ENCODE data around the gene BMP10.

The BMP10 gene

DNA sequence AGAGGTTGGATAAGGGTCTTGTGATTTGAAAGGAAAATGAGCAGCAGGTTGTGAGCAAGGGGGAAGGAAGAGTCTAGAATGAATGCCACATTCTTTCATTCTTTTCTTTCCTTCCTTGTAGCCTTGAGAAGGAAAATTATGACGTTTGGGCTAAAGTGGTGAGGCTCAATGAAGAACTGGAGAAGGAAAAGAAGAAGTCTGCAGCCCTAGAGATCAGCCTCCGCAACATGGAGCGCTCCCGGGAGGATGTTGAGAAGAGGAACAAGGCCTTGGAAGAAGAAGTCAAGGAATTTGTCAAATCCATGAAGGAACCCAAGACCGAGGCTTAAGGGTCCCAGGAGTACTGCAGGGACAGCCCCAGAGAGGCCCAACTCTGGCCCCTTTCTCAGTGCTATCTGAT lies 45.3 kb downstream of the BMP10 start:
- Histone ChIP-seq H3K4me3 (replicated peaks; ENCODE audit: insufficient read depth, low read length) (no peak overlapping the region), H3K27me3 (ENCODE audit: insufficient read depth, poor library complexity, severe bottlenecking) (no peaks in the 10 kb centered on the region), H3K27ac (replicated peaks) (no peak overlapping the region)
- TF ChIP-seq, protein P1, sequence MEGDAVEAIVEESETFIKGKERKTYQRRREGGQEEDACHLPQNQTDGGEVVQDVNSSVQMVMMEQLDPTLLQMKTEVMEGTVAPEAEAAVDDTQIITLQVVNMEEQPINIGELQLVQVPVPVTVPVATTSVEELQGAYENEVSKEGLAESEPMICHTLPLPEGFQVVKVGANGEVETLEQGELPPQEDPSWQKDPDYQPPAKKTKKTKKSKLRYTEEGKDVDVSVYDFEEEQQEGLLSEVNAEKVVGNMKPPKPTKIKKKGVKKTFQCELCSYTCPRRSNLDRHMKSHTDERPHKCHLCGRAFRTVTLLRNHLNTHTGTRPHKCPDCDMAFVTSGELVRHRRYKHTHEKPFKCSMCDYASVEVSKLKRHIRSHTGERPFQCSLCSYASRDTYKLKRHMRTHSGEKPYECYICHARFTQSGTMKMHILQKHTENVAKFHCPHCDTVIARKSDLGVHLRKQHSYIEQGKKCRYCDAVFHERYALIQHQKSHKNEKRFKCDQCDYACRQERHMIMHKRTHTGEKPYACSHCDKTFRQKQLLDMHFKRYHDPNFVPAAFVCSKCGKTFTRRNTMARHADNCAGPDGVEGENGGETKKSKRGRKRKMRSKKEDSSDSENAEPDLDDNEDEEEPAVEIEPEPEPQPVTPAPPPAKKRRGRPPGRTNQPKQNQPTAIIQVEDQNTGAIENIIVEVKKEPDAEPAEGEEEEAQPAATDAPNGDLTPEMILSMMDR (IDR thresholded peaks at IDR 0.05; ENCODE audit: insufficient read depth, low read length), result no peak
- TF ChIP-seq POLR2AphosphoS5 (IDR thresholded peaks at IDR 0.05; ENCODE audit: low read depth) (no peak), GABPA (IDR thresholded peaks at IDR 0.05; ENCODE audit: low read depth) (no peak), SPI1 (IDR thresholded peaks at IDR 0.05; ENCODE audit: borderline replicate concordance, low read depth) (no peak)
- TF ChIP-seq, protein P2, sequence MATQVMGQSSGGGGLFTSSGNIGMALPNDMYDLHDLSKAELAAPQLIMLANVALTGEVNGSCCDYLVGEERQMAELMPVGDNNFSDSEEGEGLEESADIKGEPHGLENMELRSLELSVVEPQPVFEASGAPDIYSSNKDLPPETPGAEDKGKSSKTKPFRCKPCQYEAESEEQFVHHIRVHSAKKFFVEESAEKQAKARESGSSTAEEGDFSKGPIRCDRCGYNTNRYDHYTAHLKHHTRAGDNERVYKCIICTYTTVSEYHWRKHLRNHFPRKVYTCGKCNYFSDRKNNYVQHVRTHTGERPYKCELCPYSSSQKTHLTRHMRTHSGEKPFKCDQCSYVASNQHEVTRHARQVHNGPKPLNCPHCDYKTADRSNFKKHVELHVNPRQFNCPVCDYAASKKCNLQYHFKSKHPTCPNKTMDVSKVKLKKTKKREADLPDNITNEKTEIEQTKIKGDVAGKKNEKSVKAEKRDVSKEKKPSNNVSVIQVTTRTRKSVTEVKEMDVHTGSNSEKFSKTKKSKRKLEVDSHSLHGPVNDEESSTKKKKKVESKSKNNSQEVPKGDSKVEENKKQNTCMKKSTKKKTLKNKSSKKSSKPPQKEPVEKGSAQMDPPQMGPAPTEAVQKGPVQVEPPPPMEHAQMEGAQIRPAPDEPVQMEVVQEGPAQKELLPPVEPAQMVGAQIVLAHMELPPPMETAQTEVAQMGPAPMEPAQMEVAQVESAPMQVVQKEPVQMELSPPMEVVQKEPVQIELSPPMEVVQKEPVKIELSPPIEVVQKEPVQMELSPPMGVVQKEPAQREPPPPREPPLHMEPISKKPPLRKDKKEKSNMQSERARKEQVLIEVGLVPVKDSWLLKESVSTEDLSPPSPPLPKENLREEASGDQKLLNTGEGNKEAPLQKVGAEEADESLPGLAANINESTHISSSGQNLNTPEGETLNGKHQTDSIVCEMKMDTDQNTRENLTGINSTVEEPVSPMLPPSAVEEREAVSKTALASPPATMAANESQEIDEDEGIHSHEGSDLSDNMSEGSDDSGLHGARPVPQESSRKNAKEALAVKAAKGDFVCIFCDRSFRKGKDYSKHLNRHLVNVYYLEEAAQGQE (IDR thresholded peaks at IDR 0.05; ENCODE audit: insufficient replicate concordance, low read depth), result no peak
- no peak for DNase-seq (ENCODE audit: low read depth in 1 of 2, low spot score in 1 of 2)

DNA sequence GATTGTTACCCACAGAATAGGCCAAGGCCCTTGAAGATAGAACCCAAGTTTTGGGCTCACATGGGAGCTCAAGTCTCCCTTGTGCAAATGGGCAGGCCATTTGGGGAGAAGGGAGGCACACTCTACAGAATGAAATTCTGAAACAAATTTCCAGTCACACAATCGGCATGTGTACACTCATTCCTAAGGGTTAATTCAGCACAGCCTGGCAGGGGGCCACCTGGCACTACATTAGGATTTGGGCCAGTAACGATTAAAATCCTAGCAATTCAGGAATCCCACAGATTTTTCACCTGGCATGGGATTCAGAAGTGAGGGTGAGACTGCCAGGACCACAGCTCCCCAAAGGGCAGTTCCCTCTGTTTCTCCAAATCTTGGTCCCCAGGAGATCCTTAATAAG lies 46.4 kb downstream of the BMP10 start:
- no peak for DNase-seq (ENCODE audit: low read depth in 1 of 2, low spot score in 1 of 2)
- Histone ChIP-seq H3K4me3 (replicated peaks; ENCODE audit: insufficient read depth, low read length) (no peak overlapping the region), H3K27me3 (ENCODE audit: insufficient read depth, poor library complexity, severe bottlenecking) (no peaks in the 10 kb centered on the region), H3K27ac (replicated peaks) (no peak overlapping the region)
- TF ChIP-seq, protein P1 (IDR thresholded peaks at IDR 0.05; ENCODE audit: insufficient read depth, low read length), result no peak

DNA sequence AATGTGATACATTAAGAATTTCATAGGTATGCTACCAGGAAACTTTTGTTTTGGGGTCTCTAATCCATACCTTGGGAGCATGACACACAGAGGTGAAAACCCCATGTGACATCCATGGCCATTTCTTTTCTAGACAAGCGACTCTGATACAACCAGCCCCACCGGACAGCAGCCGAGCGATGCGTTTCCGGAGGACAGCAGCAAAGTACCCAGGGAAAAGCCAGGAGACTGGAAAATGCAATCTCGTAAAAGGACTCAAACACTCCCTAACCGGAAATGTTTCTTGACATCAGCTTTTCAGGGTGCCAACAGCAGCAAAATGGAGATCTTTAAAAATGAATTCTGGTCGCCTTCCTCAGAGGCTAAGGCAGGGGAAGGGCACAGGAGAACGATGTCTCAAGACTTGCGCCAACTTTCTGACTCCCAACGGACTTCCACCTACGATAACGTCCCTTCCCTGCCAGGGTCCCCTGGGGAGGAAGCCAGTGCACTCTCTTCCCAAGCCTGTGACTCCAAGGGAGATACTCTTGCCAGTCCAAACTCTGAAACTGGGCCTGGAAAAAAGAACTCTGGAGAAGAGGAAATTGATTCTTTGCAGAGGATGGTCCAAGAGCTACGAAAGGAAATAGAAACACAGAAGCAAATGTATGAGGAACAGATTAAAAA lies 48.9 kb downstream of the BMP10 start:
- H3K27ac ChIP-seq (replicated peaks), result no peak overlapping the region

More for the DNA sequence above, 48.9 kb downstream of the BMP10 start:
- no peak overlapping the region for H3K4me3 ChIP-seq (replicated peaks; ENCODE audit: insufficient read depth, low read length)
- no peaks in the 10 kb centered on the region for H3K27me3 ChIP-seq (ENCODE audit: insufficient read depth, poor library complexity, severe bottlenecking)
- TF ChIP-seq SPI1 (IDR thresholded peaks at IDR 0.05; ENCODE audit: borderline replicate concordance, low read depth) (no peak), GABPA (IDR thresholded peaks at IDR 0.05; ENCODE audit: low read depth) (no peak), POLR2AphosphoS5 (IDR thresholded peaks at IDR 0.05; ENCODE audit: low read depth) (no peak)
- TF ChIP-seq, protein P1 (IDR thresholded peaks at IDR 0.05; ENCODE audit: insufficient read depth, low read length), result no peak
- TF ChIP-seq, protein P2 (IDR thresholded peaks at IDR 0.05; ENCODE audit: insufficient replicate concordance, low read depth), result no peak
- no peak for DNase-seq (ENCODE audit: low read depth in 1 of 2, low spot score in 1 of 2)

Measured in HL-60 (cell line).